ENCODE results near the gene ACBD3. TPM values are rescaled to one million over a fixed set of nuclear protein-coding genes. Genes with fewer than 3 reads are reported as not detected.

Gene ACBD3
- total RNA-seq, 6 donors from 2014 or later, result 39.8 to 71.4 (median 40.8) TPM

DNA sequence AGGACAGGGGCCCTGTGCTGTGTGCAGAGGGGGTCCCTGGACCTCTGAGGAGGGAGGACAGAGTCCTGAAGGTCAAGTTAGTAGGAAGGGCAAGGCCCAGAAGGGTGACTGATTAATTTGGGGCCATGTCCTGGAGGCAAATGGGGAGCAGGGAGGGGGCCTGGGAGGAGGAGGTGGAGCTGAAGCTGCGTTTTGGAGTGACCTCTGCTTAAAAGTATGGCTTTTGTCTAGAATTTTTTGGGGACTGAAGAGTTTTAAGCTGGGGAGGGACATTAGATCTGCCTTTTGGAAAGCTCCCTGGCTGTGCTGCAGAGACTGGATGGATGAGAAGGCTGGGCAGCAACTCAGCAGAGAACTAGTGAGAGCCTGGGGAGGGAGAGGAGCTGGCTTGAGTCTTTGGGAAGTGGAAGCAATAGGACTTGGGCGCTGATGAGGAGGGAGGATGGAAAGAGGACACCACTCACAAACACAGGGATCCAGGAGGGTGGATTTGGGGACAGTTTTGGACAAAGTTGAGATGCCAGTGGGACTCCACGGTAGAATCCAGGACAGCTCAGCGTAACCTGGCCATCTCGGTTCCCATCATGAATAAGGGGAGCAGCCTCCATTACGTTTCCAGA lies 52.9 kb downstream of the ACBD3 start:
- H3K27ac ChIP-seq, result peak overlapping the region in 3 of 4 donors; percentile 4 to 51 (median 20)
- no peaks in the 10 kb centered on the region for H3K9me3 ChIP-seq
- no peaks in the 10 kb centered on the region for H3K36me3 ChIP-seq
- H3K4me3 ChIP-seq, result no peak overlapping the region
- H3K4me1 ChIP-seq, result peaks cover 6 to 33% (median 21%) of the 10 kb centered on the region in 4 donors
- no peaks in the 10 kb centered on the region for H3K27me3 ChIP-seq
- WGBS, 2 donors, result 86 to 91% methylated on average over 6 of the region's 6 CpGs
- no peak for DNase-seq
- ATAC-seq (ENCODE audit: low FRiP score in 2 of 2), result no peak
- no peak for TF ChIP-seq POLR2AphosphoS5 (IDR thresholded peaks at IDR 0.05)
- no peak for TF ChIP-seq POLR2A (IDR thresholded peaks at IDR 0.05)
- TF ChIP-seq, protein P1, sequence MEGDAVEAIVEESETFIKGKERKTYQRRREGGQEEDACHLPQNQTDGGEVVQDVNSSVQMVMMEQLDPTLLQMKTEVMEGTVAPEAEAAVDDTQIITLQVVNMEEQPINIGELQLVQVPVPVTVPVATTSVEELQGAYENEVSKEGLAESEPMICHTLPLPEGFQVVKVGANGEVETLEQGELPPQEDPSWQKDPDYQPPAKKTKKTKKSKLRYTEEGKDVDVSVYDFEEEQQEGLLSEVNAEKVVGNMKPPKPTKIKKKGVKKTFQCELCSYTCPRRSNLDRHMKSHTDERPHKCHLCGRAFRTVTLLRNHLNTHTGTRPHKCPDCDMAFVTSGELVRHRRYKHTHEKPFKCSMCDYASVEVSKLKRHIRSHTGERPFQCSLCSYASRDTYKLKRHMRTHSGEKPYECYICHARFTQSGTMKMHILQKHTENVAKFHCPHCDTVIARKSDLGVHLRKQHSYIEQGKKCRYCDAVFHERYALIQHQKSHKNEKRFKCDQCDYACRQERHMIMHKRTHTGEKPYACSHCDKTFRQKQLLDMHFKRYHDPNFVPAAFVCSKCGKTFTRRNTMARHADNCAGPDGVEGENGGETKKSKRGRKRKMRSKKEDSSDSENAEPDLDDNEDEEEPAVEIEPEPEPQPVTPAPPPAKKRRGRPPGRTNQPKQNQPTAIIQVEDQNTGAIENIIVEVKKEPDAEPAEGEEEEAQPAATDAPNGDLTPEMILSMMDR (IDR thresholded peaks at IDR 0.05), result no peak
- no peak for TF ChIP-seq EP300 (IDR thresholded peaks at IDR 0.05)

DNA sequence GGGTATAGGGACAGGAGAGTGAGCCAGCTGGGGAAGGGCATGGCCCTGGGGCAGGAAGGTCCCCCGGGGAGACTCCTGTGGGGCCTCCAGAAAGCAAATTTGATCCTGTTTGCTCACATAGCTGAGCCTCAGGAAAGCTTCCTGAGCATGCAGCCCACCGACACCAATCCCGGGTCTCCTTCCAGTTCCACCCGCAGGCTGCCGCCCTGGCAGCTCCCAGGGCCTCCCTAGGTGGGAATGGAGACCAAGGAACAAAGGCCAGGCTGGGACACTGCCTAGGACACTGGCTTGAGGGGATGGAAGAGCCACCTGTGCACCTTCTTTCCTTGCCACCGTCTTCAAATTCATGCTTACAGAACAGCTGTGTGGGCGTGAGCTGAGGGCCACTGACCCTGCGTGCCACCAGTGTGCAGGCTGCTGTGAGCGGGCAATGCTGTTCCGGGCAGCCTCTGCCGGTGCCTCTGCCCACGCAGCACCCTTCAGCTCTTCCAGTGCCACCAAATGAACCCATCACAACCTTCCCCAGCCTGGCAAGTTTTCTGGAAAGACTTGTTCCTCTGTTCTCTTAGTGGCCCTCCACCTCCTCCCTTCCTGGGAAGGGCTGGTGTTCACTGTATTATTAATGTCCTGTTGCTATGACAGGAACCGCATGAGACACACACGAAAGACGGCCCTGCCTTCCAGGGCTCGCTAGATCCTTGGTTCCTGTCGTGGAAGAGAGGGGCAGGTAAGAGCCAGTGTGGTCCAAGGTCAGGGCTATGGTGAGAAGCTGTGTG lies 53.6 kb downstream of the ACBD3 start:
- Histone ChIP-seq H3K27me3 (no peaks in the 10 kb centered on the region), H3K27ac (peak overlapping the region; percentile 4 to 48 (median 28)), H3K4me3 (no peak overlapping the region), H3K4me1 (peaks cover 6 to 40% (median 27%) of the 10 kb centered on the region in 4 donors), H3K36me3 (no peaks in the 10 kb centered on the region), H3K9me3 (no peaks in the 10 kb centered on the region)
- DNase-seq (peak; percentile 59 to 66), ATAC-seq (ENCODE audit: low FRiP score in 2 of 2) (peak; percentile 6 to 63)
- WGBS, 2 donors, result 54 to 63% methylated on average over 17 of the region's 17 CpGs
- TF ChIP-seq, protein P1 (IDR thresholded peaks at IDR 0.05), result no peak
- TF ChIP-seq POLR2A (IDR thresholded peaks at IDR 0.05), result peak in 1 of 4 donors; percentile 8
- TF ChIP-seq POLR2AphosphoS5 (IDR thresholded peaks at IDR 0.05), result peak in 1 of 2 donors; percentile 46
- TF ChIP-seq EP300 (IDR thresholded peaks at IDR 0.05), result peak in 2 of 4 donors; percentile 41 to 42

DNA sequence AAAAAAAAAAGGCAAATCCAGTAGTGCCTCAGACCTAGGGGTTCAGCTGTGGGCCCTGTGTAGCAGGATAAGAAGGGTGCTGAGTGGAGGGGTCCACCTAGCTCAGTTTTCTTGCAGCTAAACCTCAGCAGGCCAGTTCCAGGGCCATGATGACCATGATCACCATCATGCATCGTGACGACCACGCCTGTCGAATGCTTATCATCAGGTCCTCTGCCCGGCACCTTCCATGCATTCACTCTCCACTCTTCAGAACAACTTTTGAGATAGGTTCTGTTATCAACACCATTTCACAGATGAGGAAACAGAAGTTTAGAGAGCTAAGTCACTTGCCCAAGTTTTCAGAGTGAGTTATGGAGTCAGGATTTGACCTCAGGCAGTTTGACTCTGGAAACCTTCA lies 54.9 kb downstream of the ACBD3 start:
- no peak for TF ChIP-seq EP300 (IDR thresholded peaks at IDR 0.05)
- TF ChIP-seq, protein P1 (IDR thresholded peaks at IDR 0.05), result no peak
- TF ChIP-seq POLR2A (IDR thresholded peaks at IDR 0.05), result no peak
- TF ChIP-seq POLR2AphosphoS5 (IDR thresholded peaks at IDR 0.05), result no peak
- DNase-seq (no peak), ATAC-seq (ENCODE audit: low FRiP score in 2 of 2) (no peak)
- Histone ChIP-seq H3K4me1 (peaks cover 6 to 44% (median 34%) of the 10 kb centered on the region in 4 donors), H3K27me3 (no peaks in the 10 kb centered on the region), H3K9me3 (no peaks in the 10 kb centered on the region), H3K27ac (no peak overlapping the region), H3K4me3 (no peak overlapping the region), H3K36me3 (no peaks in the 10 kb centered on the region)
- WGBS, 2 donors, result 85 to 96% methylated on average over 5 of the region's 5 CpGs

GRCh38 chr1:226129230-226129629 lies 57.3 kb downstream of the ACBD3 start:
- Histone ChIP-seq H3K4me1 (peaks cover 0 to 32% (median 19%) of the 10 kb centered on the region in 4 donors), H3K27ac (peak overlapping the region in 1 of 4 donors; percentile 81), H3K36me3 (no peaks in the 10 kb centered on the region), H3K4me3 (no peak overlapping the region), H3K27me3 (no peaks in the 10 kb centered on the region), H3K9me3 (no peaks in the 10 kb centered on the region)
- ATAC-seq (ENCODE audit: low FRiP score in 2 of 2), result no peak
- no peak for DNase-seq
- TF ChIP-seq POLR2AphosphoS5 (IDR thresholded peaks at IDR 0.05) (no peak), EP300 (IDR thresholded peaks at IDR 0.05) (no peak), POLR2A (IDR thresholded peaks at IDR 0.05) (no peak)
- TF ChIP-seq, protein P1 (IDR thresholded peaks at IDR 0.05), result no peak
- 95 to 100% methylated on average over 2 of the region's 2 CpGs for WGBS, 2 donors

Data from upper lobe of left lung (tissue), 6 donors.